HL-60 (cell line): ENCODE measurements around the gene DNAJC1.

Source experiments
- CTCF ChIP-seq: IDR thresholded peaks from one replicate; pipeline ENCODE4 v1.5.1; 2011; ENCODE audit warnings: low read length, control low read depth, inconsistent platforms; ENCODE audit not compliant: insufficient read depth
- GABPA ChIP-seq: IDR thresholded peaks from 2 replicates; pipeline ENCODE4 v1.6.1; 2012; ENCODE audit warnings: low read depth
- POLR2AphosphoS5 ChIP-seq: IDR thresholded peaks from 2 replicates; pipeline ENCODE4 v1.6.1; 2012; ENCODE audit warnings: low read depth
- SPI1 ChIP-seq: IDR thresholded peaks from 2 replicates; pipeline ENCODE4 v1.6.1; 2012; ENCODE audit warnings: low read depth, mild to moderate bottlenecking, borderline replicate concordance

GRCh38 chr10:21820952-21821351 is 182.6 kb downstream of the DNAJC1 start:
- no peak for TF ChIP-seq CTCF
- TF ChIP-seq POLR2AphosphoS5: no peak
- TF ChIP-seq SPI1: no peak
- TF ChIP-seq GABPA: no peak
